Measurements from ENCODE around the gene GAB1. TPM values are rescaled to one million over a fixed set of nuclear protein-coding genes. Genes with fewer than 3 reads are reported as not detected.

The GAB1 gene
- total RNA-seq, 6 experiments from 2014 or later, result 6.6 to 8.9 (median 6.9) TPM

DNA sequence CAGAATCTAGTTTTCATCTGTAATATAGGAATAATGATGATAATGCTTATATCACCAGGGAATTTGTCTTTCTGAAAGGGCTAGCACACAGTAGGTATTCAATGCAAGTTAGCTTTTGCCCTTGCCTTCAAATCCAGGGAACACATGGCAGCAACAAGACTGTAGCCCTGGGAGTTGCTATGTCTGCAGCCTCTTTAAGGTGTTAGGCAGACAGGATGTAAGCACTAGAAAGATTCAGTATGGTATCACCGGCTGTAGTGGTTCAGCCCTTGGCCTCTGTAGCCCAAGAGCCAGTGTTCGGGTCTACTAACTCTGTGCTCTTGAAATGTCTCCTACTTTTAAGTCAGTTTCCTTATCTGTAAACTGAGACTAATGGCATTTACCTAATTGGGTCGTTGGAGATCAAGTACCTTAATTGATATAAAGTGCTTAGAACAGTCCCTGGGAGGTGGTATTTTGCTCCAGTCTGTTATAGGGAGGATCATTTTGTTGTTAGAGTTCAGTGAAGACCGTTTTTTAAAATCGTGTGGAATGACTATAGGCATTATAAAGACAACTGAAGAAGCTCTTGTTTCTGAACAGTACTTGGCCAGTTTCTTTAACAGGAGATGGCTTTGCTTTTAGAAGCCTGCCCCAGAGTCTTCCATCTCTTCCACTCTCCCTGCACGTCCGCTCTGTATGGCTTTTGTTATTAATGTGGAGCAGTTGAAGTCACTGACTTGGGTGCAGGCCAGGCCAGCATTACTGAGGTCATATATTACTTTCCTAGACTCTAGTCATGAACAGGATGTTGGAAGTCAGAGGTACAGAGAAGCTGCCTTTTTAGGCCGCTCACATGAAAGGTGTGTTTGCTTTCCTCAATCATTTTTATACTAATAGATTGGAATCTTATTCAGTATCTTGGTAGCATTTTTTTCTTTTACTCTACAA is 44.8 kb downstream of the GAB1 start:
- peak overlapping the region; percentile 83 for H3K27ac Mint-ChIP-seq
- peak; percentile 78 for DNase-seq
- H3K4me3 Mint-ChIP-seq, result peak overlapping the region; percentile 76

DNA sequence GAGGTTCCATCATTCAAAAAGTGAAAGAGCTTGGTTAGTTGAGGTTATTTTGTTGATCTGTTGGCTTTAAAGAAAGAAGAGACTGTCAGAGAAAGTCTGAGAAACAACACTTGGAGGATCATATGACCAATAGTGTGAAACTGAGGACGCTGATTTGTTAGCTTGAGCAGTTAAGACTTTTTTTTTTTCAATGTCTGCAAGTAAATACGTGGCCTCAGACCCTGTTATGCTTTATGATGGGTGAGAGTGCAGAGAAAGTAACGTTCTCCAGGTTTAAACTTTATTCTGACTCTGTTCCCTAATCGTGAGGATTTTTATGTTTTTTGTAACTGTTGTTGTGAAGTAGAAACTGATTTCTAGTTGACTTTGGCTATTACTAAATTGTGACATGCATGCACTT is 45.9 kb downstream of the GAB1 start:
- Mint-ChIP-seq H3K27ac (peak overlapping the region; percentile 83), H3K36me3 (ENCODE audit: low read depth) (no peaks in the 10 kb centered on the region), H3K9me3 (no peaks in the 10 kb centered on the region), H3K4me1 (ENCODE audit: low read depth) (peaks cover 61% of the 10 kb centered on the region), H3K4me3 (peak overlapping the region; percentile 76), H3K27me3 (ENCODE audit: insufficient read depth) (no peaks in the 10 kb centered on the region)
- no peak for DNase-seq
- TF ChIP-seq, protein P1, sequence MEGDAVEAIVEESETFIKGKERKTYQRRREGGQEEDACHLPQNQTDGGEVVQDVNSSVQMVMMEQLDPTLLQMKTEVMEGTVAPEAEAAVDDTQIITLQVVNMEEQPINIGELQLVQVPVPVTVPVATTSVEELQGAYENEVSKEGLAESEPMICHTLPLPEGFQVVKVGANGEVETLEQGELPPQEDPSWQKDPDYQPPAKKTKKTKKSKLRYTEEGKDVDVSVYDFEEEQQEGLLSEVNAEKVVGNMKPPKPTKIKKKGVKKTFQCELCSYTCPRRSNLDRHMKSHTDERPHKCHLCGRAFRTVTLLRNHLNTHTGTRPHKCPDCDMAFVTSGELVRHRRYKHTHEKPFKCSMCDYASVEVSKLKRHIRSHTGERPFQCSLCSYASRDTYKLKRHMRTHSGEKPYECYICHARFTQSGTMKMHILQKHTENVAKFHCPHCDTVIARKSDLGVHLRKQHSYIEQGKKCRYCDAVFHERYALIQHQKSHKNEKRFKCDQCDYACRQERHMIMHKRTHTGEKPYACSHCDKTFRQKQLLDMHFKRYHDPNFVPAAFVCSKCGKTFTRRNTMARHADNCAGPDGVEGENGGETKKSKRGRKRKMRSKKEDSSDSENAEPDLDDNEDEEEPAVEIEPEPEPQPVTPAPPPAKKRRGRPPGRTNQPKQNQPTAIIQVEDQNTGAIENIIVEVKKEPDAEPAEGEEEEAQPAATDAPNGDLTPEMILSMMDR (IDR thresholded peaks at IDR 0.05), result no peak

More for the DNA sequence above, 44.8 kb downstream of the GAB1 start:
- Mint-ChIP-seq H3K9me3 (no peaks in the 10 kb centered on the region), H3K27me3 (ENCODE audit: insufficient read depth) (no peaks in the 10 kb centered on the region), H3K4me1 (ENCODE audit: low read depth) (peaks cover 52% of the 10 kb centered on the region), H3K36me3 (ENCODE audit: low read depth) (no peaks in the 10 kb centered on the region)
- TF ChIP-seq, protein P1 (IDR thresholded peaks at IDR 0.05), result no peak

DNA sequence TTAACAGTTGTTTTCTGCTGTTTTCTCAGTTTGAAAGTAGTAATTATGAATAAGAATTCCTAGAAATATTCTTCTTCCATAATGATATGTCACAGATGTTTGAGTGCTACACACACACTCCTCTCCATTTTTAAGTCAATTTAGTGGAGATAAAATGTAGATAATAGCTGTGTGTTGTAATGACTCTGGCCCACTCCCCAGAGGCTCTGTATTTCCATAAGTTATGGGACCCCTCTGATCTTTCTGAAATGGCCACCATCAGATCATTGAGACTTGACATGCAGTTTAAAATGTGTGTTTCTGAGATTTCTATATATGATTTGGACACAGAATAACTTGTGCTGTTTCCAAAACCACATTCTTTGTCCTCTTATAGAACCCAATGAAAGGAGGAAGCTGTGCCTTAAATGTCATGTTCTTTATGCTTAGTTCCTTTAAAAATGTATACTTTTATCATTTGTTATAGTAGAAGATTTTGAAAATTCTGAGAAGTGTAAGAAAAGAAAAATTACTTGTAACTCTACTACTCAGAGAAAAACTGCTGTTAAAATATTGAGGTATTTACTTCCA is 46.4 kb downstream of the GAB1 start:
- DNase-seq, result no peak
- Mint-ChIP-seq H3K27me3 (ENCODE audit: insufficient read depth) (no peaks in the 10 kb centered on the region), H3K9me3 (no peaks in the 10 kb centered on the region), H3K27ac (peak overlapping the region; percentile 83), H3K4me1 (ENCODE audit: low read depth) (peaks cover 66% of the 10 kb centered on the region), H3K4me3 (peak overlapping the region; percentile 76; the same call in 1 of the 2 replicates), H3K36me3 (ENCODE audit: low read depth) (no peaks in the 10 kb centered on the region)
- TF ChIP-seq, protein P1 (IDR thresholded peaks at IDR 0.05), result no peak

DNA sequence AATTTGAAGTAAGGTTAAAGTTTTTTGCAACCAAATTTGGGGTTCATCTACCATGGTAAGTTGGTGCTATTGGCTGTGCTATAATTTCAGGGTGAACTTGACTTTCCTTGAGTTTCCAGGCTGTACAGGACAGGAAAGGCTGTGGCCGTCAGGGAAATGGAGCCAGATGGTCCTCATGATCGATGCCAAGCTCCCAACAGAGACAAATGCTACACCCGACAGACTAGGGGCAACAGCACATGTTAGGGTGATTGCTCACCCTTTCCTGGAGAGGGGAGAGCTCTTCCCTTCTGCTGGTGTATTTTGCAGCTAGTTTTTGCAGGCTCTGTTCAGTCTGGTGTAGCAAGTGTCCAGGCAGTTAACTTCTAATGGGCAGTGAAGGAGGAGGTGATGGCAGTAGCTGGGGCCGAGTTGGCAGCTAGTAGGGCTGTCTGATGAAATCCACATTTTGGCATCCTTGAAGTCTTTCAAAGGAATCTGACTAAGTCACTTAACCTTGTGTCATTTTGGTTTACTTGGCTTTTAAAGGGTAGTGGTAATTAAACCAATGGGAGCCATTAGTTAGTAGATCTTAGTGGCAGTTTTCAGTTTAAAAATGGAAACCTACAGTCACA is 47.8 kb downstream of the GAB1 start:
- TF ChIP-seq, protein P1 (IDR thresholded peaks at IDR 0.05), result no peak
- DNase-seq, result peak; percentile 21
- Mint-ChIP-seq H3K4me3 (0 out of 2 replicates have a peak overlapping the region, but pooled peaks have one; percentile 0), H3K4me1 (ENCODE audit: low read depth) (peaks cover 72% of the 10 kb centered on the region), H3K27me3 (ENCODE audit: insufficient read depth) (no peaks in the 10 kb centered on the region), H3K36me3 (ENCODE audit: low read depth) (no peaks in the 10 kb centered on the region), H3K9me3 (no peaks in the 10 kb centered on the region), H3K27ac (peak overlapping the region; percentile 49; the same call in 1 of the 2 replicates)

DNA sequence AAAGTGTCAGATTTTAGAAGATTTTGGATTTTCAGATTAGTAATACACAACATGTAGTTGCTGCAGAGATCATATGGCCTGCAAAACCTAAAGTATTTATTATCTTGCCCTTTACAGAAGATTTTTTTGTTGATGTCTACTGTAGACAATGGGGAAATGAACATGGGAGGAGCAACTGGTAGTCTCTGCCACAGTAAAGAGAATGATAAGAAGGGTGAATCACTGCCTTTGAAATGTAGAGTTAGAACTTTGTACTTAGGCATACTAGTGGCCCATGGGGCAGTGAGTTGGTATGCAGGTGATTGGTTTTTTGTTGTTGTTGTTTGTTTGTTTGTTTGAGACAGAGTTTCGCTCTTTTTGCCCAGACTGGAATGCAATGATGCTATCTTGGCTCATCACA is 50.1 kb downstream of the GAB1 start:
- Mint-ChIP-seq H3K4me3 (no peak overlapping the region), H3K27me3 (ENCODE audit: insufficient read depth) (no peaks in the 10 kb centered on the region), H3K4me1 (ENCODE audit: low read depth) (peaks cover 80% of the 10 kb centered on the region), H3K36me3 (ENCODE audit: low read depth) (no peaks in the 10 kb centered on the region), H3K27ac (no peak overlapping the region), H3K9me3 (no peaks in the 10 kb centered on the region)
- TF ChIP-seq, protein P1 (IDR thresholded peaks at IDR 0.05), result no peak
- peak; percentile 18 for DNase-seq

All from HFFc6 (cell line).